Measurements from ENCODE around the gene PRR16. TPM values are rescaled to one million over a fixed set of nuclear protein-coding genes. Genes with fewer than 3 reads are reported as not detected.
A peak's percentile ranks its signal among the peaks of the same experiment; 100 is the strongest.

The PRR16 gene
- total RNA-seq, 1 donor from 2014 or later, result 17.2 TPM

DNA sequence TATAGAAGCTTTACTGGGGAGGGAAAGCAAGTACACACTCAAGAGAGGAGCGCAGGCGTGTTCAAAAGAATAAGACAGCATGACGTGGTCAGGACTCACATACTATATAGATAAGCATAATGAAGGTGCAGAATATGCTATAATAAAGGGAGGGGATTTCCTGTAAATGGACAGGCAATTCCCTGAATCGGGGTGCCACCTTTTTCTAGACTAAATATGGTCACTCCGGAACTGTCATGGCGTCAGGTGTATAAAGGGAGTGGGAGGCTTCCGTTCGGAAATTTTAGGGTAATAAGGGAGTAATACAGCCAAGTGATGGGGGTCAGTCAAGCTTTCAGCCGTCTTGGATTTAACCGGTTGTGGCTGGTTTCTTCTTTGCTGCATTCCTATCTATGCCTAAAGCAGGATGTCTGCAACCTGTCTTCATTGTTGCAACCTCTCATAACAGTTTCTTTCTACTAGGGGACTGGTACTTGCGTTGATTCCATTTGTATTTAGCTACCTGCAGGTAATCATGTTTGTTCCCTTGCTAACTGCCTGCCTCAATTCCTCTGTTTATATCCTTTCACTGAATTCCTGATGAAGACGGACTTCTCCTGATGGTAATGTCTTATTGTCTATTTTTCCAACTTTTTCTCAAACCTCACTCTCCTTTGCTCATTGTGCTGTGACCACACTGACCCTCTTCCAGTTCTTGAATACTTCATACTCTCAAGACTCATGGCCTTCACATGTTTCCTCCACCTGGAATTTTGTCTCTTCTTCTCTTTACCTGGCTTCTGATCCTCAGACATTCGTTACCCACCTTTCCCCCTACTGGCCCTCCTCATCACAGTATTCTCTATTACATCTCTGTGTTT, 48.9 kb downstream of the PRR16 start:
- no peak for DNase-seq (ENCODE audit: low read depth)

DNA sequence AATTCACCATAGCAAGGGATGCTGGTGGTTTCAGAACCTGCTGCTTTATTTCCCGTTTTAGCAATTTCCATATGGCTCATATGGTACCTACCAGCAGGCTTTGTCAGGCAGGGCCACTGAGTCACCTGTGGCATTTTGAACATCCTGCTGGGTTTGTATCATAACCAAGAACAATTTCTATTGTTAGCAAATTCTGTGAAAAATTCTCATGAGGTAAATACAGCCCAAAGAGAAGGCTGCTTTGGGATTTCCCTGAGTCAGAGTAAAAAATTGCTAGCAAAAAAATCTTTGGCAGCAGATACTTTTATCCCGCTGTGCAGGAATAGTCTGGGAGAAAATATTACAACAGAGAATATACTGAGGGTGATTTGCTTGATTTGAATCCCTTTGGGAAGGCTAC, 52.7 kb downstream of the PRR16 start:
- peak; percentile 48 for DNase-seq (ENCODE audit: low read depth)

DNA sequence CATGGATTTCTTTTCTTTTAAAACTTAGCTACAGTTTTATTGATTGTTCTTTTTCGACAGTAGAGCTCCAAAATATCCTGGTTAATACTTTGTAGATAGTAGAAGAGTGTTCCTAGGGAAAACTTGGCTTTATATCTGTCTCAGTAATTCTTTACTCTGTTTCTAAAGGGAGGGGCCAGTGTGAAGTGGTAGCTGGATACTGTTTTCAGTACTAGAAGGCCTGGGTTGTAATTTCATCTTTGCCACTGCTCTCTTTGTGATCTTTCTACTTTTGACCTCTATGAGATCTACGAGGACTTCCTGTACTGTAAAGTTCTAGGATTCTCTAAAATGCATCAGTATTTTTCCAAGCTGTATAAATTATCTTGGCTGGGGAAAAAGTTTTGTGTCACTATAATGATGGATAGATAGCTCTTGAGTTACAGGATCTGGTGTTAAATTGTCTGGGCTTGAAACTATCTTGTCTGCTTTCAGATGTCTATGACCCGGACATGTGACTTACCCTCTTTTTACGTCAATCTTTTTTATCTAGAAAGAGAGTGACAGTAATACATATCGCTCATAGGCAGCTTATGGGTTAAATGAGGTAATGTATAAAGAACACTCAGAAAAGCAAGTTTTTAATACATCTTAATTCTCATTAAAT, 53.6 kb downstream of the PRR16 start:
- DNase-seq (ENCODE audit: low read depth), result no peak

DNA sequence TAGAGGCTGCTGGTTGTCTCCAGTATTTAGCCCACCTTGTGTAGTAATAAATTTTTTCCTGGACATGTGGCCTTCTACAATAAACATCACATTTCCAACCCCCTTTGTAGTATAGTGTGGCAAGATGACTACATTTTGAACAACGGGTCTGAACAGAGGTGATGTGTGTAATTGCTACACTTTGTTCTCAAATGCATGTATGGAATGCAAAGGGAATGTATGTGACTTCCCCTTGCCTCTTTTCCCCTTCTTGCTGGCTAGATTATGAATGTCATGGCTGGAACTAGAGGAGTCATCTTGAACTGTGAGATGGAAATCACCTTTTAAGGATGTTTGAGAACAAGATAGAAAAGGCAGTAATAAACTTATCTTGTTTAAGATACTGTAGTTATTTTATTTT, 54.5 kb downstream of the PRR16 start:
- DNase-seq (ENCODE audit: low read depth), result no peak

DNA sequence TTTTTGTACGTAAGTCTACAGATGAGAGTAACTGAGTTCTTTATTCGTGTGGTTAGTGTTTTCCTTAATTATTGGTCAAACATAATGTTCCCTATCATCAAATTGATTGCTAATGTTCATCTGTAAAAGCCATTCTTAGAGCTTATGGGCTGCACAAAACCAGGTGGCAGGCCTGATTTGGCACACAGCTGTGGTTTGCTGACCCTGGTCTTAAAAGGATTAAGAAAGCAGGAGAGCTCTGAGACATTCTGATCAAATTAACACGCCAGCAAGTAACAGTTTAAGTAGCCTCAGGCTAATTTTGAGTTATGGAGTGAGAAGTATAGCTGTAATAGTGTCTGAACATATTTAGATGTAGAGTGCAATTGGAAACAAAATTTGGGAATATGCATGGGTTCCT, 63.2 kb downstream of the PRR16 start:
- peak; percentile 35 for DNase-seq (ENCODE audit: low read depth)

DNA sequence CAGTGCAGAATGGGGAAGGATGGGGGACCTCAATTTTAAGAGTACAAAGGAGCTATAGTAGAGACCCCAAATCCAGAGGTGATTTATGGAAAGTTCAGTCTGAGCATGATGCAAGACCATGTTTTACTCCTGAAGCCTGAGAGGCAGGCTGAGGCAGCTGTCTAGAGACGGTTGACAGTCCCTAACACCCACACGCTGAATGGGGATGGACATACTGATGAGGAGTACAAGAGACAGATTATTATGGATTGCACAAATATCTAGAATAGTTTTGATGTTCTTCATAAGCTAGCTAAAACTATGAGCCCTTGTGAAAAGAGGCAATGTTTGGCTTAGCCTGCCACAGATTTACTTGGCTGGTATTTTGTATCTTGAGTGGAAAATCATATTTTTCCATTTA, 64.5 kb downstream of the PRR16 start:
- peak; percentile 47 for DNase-seq (ENCODE audit: low read depth)

DNA sequence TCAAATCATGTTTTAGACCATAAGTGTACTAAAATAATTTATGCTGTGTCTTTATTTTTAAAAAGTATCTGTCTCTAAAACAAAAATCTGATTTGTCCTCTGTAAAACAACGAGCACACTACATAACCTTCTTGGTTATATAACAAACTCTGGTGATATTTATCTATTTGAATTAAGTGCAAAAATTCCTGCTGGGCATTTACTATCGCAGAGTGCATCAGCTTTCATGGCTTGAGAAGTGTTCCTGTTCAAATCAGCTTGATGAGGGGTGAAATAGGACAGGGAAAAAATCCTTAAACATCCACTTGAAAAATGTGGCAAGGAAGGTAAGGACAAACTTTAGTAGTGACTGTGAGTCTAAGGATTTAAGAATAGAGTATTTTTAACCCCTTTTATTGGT, 65.3 kb downstream of the PRR16 start:
- DNase-seq (ENCODE audit: low read depth), result no peak

DNA sequence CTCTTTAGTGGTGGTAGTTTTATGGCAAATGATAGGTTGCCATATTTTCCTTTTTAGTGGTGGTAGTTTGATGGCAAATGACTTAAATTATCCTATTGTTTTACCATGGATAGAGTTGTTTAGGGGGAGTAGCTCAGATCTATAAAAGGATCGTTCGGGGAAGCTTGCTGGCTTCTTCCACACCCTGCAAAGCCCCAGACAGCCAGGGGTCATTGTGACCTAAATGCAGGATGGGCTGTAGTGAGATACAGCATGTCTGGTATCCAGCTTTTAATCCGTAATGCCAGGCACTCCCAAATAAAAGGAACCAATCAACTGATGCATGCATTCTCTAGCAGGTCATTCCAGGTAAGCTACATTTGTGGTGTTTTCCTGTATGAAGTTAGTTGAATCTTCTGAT, 67.1 kb downstream of the PRR16 start:
- DNase-seq (ENCODE audit: low read depth), result no peak

DNA sequence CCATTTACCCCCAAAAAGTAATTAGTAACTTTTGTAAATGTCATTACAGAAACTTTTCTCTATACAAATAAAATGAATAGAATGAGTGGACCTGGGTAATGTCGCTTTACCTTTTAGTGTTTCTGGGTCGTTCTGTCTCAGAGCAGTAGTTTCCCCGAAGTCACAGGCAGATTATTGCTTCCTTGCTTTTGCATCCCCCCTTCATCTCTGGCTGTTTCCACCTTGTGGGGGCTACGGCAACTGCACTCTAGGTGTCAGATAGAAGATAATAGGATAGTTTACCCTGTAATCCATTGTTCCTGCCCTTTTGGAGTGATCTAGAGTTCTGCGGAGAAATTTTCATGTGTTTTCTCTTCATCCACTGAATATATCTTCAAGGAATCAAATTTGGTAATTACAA, 68.7 kb downstream of the PRR16 start:
- no peak for DNase-seq (ENCODE audit: low read depth)

DNA sequence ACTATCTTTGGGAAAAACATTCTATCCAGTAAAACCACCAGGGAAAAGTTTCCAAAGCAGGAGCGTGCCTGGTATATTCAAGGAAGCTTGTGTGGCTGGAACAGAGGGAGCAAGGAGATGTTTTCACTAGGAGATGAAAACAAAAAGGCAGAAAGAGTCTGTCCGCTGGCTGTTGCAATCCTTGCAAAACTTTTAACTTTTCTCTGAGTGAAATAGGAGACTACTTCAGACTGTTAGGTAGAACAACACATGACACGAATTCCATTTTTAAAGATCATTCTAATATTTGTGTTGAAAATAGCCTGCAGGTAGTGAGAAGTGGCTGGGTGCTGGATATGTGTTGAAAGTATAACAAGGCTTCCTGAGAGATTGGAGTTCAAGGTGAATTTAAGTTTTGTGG, 69.5 kb downstream of the PRR16 start:
- no peak for DNase-seq (ENCODE audit: low read depth)

DNA sequence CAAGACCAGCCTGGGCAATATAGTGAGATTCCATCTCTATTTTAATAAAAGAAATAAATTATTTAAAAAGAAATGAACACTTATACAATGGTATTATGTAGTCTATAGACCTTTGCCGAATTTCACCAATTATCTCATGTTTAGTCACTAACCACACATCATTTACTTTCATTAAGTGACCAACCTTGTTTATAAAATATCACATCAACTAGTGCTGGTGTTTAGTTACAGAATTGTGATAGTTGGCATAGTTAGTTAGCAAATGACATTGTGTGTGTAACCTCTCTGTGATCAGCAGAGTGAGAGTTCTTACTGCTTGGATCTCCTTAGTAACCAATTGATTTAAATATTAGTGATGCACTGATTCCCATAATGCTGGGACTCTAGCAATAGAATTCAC, 71.8 kb downstream of the PRR16 start:
- DNase-seq (ENCODE audit: low read depth), result no peak

DNA sequence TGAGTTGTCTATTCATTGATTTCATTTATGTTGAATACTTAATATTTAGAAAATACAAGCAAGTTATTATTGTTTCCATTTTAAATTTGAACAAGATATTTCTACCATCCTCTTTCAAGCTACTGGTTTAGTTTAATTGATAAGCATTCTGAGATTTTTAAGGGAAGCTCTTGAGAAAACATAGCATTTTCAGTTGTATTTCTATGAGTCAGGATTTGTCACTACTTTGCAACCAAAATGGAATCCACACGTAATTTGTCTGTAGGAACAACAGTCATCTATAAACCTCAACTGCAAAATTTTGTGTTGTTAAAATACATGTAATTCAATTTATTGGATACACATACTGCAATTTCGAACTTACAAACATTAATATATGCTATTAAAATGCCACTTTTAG, 74.0 kb downstream of the PRR16 start:
- no peak for DNase-seq (ENCODE audit: low read depth)

DNA sequence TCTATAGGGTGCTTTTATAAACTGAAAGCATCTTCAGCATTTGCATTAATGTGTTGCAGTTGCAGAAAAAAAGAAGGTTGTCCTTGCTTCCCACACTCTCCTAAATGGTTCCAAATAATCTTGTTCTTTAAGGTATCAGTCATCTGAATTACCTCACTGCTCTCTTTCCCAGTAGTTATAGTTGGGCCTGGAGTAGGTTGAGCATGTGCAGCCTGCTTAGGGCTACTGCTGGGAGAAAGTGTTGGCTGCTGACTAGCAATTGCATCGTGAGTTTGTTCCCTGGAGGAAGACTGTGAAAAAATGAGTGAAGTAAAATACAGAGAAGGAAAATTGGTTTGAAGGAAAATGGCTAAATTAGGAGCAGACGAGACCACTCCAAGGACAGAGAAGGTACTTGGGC, 74.5 kb downstream of the PRR16 start:
- DNase-seq (ENCODE audit: low read depth), result peak; percentile 52

DNA sequence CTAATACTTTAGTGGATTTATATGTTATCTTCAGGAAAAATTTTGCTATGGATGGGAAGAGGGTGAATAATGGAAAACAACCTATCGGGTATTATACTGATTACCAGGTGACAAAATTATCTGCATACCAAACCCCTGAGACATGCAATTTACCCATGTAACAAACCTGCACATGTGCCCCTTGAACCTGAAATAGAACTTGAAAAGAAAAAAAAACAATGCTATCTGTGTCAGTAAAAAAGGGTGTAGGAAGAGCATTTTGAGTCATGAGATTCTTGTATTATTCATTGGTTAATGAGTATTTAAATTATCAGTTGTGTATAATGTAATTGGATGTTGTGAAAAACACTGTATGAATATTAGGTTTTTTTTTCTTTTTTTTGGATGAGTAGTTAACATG, 75.4 kb downstream of the PRR16 start:
- DNase-seq (ENCODE audit: low read depth), result no peak

DNA sequence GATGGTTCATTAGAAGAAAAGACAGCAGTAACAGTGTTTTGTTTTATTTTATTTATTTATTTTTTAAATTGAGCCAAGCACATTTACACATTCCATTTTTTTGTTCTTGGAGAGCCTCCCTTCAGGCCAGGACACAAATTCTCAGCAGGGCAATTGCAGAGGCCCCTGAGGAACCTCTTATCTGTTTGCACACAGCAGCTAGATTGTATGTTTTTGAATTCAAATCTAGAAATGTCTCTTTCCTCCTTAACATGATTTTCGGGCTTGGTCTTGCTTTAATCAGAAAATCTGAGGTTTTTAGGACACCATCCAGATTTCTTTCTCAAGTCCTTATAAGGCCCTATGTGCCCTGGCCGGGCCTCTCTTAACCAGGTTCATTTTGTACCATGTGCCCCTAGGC, 76.0 kb downstream of the PRR16 start:
- DNase-seq (ENCODE audit: low read depth), result no peak

DNA sequence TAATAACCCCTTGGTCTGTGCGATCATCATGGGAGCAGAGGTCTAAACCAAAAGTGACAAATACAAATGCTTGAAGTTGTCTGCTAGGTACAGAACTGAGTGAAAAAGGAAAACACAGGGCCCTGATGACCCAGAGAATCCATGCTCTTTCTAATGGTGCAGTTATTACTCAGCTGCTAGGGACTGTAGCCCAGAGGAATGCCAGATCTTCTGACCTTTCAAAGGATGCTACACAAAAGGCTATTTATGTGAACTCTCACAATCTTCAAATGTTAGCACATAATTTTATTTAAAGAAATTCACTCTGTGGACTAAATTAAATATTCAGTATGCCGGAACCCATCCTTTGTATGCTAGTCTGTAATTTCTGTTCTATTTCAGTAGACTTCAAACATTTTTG, 79.9 kb downstream of the PRR16 start:
- peak; percentile 28 for DNase-seq (ENCODE audit: low read depth)

DNA sequence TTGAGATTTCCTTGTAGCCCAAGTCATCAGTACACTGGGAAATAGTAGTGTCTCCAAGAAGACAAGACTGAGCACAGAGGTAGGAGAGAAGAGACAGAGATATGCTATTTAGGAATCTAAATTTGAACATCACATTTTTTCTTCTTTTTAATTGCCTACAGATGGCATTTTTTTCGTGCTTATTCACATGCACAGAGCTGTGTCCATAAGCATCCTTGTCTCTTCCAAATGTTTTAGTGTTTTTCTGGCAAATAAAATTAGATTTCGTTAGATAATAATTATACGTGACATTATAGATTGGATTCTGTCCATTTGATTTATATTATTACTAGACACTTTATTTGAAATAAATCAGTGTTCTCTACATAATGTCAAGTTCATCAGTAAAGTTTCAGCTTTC, 80.9 kb downstream of the PRR16 start:
- no peak for DNase-seq (ENCODE audit: low read depth)

DNA sequence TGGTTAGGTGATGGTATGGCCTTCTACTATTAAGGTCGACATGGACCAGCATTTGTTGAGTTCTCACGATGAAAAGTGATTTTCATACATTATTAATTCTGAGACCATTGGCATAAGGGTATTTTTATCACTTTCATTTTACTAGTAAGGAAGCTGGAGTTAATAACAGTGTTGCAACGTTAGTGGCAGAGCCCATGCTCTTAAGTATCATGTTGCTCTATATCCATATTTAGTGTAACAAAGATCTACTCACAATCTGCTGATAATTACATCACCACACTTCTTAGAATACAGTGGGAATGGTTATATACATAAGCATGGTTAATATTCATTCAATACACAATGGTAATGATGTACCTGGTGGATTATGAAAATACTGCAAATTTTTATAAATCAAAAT, 81.9 kb downstream of the PRR16 start:
- no peak for DNase-seq (ENCODE audit: low read depth)

DNA sequence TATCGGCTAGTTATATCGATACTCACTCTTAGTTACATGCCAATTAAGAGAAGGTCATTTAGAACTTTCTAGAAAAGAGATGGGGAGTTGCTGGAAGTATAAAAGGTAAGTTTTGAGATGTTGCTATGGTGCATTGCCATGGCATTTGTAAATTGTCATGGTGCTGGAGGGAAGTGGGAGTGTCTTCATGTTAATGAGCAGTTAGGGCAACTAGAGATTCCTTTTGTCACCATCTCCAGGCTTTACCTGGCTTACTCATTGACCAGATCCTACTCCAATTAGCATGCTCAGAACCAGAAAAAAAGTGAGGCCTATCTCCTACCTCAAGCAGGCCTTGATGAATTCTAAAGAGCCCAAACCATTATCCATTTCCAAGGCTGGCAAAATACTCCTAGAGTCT, 82.8 kb downstream of the PRR16 start:
- DNase-seq (ENCODE audit: low read depth), result no peak

DNA sequence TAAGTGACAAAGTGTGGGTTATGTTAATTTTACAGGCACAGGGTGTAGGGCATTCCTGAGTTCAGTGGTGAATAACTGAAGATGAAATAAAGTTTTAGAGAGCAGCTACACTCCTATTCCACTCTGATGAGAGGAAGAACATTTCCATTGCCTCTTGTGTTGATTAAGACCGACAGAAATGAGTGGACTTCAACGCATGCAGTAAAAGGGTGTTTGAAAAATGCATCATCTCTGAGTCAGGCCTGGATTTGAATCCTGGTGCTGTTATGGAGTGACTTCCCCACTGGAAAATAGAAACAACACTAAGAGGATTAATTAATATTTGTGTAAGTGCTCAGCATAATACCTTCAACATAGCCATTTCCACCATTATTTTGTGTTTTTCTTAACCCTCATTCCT, 86.3 kb downstream of the PRR16 start:
- no peak for DNase-seq (ENCODE audit: low read depth)

DNA sequence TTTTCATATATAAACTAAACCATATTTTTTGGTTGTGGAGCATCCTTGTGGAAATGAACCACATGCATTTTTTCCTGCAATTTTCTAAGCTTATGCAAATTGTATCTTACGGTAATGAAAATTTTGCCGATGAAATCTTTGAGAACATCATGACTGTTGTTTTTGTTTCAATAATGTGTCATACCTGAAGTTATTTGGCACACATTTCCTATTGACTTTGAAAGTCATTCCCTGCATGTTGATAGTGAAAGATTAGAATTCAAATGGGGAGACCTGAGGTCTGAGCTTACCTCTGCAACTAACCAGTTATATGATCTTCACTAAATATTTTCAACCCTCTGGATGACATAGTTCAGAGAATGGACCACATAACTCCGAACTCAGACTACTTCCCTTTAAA, 88.5 kb downstream of the PRR16 start:
- no peak for DNase-seq (ENCODE audit: low read depth)

DNA sequence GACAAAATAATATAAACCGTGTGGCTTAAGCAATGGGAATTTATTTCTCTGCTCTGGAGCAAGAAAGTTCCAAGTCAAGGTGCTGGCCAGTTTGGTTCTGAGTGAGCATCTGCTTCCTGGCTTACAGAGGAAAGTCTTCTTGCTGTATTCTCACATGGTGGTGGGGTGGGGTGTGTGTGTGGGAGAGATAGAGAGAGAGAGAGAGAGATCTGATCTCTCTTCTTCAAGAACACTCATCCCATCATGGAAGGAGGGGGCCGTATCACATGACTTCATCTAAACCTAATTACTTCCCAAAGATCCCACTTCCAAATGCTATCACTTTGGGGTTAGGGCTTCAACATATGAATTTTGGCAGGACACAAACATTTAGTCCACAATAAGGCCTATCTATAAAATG, 91.2 kb downstream of the PRR16 start:
- no peak for DNase-seq (ENCODE audit: low read depth)

DNA sequence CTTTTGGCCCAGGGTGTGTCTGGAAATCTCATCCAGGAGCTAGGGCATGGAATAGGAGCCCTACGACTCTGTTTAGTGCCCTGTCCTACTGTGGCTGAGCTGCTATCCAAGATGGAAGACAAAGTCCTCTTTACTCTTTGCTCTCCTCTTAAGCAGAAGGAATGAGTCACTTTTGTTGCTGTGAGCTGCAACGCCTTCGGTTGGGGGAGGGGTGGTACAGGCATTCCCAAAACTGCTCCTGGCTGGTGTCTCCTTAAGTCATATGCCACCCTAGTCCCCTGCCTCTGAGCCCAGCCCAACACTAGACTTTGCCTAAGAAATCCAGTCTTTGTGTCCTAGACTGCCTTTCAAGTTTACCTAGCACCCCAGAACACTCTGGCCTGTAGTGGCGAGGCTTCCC, 99.9 kb downstream of the PRR16 start:
- DNase-seq (ENCODE audit: low read depth), result no peak
